ENCODE data around the gene FN3KRP. TPM values are rescaled to one million over a fixed set of nuclear protein-coding genes. Genes with fewer than 3 reads are reported as not detected.
A peak's percentile ranks its signal among the peaks of the same experiment; 100 is the strongest.

The FN3KRP gene
- polyA plus RNA-seq, 3 donors, result 16.5 to 24.8 (median 23.2) TPM

- Histone ChIP-seq H3K36me3 (replicated peaks in 1 of 2; ENCODE audit: control insufficient read depth in 1 of 2, insufficient read depth in 2 of 2, low read length in 2 of 2) (peaks cover 16 to 40% of the 10 kb centered on the region in 2 donors), H4K20me1 (ENCODE audit: insufficient read depth, low read length) (no peaks in the 10 kb centered on the region), H3K4me3 (replicated peaks in 1 of 3; ENCODE audit: low read depth in 2 of 3, low read length in 3 of 3) (no peak overlapping the region), H3K4me1 (ENCODE audit: control insufficient read depth in 1 of 2, insufficient read depth in 2 of 2, low read length in 2 of 2) (no peaks in the 10 kb centered on the region), H3K27ac (ENCODE audit: low read depth in 1 of 2, low read length in 2 of 2) (no peak overlapping the region), H3K79me2 (ENCODE audit: insufficient read depth, low read length) (no peaks in the 10 kb centered on the region), H3K9ac (ENCODE audit: insufficient read depth, low read length, poor library complexity, severe bottlenecking) (no peak overlapping the region), H3K9me3 (replicated peaks in 1 of 2; ENCODE audit: control insufficient read depth in 1 of 2, insufficient read depth in 1 of 2, low read length in 2 of 2) (peaks cover 18 to 27% of the 10 kb centered on the region in 2 donors), H3K4me2 (replicated peaks; ENCODE audit: extremely low read depth, low read length, poor library complexity, severe bottlenecking) (no peak overlapping the region), H2AFZ (ENCODE audit: insufficient read depth, low read depth, low read length, poor library complexity, severe bottlenecking) (no peak overlapping the region), H3K27me3 (ENCODE audit: control insufficient read depth in 2 of 2, insufficient read depth in 2 of 2, low read length in 2 of 2) (peaks cover 0 to 4% of the 10 kb centered on the region in 2 donors)
- WGBS (ENCODE audit: insufficient coverage), result 88% methylated on average over 48 of the region's 48 CpGs
- no peak for DNase-seq
- Mint-ChIP-seq H3K27ac (peak overlapping the region in 1 of 7 donors; percentile 59), H3K9me3 (peaks cover 12 to 22% (median 21%) of the 10 kb centered on the region in 7 donors), H3K27me3 (ENCODE audit: low read depth in 3 of 3) (peaks cover 5 to 8% (median 5%) of the 10 kb centered on the region in 3 donors), H3K4me3 (no peak overlapping the region), H3K4me1 (no peaks in the 10 kb centered on the region), H3K36me3 (peaks cover 37 to 58% of the 10 kb centered on the region in 2 donors)
- intact Hi-C loops (cut with micrococcal nuclease), result no loop called here
- TF ChIP-seq, protein P1, sequence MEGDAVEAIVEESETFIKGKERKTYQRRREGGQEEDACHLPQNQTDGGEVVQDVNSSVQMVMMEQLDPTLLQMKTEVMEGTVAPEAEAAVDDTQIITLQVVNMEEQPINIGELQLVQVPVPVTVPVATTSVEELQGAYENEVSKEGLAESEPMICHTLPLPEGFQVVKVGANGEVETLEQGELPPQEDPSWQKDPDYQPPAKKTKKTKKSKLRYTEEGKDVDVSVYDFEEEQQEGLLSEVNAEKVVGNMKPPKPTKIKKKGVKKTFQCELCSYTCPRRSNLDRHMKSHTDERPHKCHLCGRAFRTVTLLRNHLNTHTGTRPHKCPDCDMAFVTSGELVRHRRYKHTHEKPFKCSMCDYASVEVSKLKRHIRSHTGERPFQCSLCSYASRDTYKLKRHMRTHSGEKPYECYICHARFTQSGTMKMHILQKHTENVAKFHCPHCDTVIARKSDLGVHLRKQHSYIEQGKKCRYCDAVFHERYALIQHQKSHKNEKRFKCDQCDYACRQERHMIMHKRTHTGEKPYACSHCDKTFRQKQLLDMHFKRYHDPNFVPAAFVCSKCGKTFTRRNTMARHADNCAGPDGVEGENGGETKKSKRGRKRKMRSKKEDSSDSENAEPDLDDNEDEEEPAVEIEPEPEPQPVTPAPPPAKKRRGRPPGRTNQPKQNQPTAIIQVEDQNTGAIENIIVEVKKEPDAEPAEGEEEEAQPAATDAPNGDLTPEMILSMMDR (IDR thresholded peaks at IDR 0.05), result no peak
These were observed 13.2 kb downstream of the FN3KRP start for GRCh38 chr17:82729479-82730260.

DNA sequence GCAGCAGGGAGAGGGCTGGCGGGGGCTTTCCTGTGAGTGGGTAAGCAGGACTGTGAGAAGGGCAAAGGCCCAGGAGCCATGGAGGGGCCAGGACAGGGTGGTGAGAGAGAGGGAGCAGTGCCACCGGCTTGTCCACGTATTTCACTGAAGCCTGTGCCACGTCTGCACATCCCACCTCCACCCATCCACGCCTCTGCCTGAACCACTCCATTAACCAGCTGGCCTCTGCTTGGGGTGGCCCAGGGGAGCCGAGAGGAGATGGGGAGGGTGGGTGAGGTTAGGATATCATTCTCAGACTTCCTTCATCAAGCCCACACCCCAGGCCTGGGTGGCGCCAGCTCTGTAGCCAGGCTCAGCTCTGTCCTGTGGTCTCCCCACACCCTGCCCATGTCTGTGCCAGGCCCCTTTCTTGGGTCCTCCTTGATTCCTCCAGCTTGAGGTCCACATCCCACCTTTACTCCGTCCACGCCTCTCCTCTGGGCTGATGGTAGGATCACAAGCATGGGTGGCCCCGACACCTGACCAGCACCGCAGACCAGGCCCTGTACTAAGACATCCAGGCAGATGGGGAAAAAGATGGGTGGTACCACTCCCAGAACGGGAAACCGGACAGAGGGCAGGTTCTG, 15.7 kb downstream of the FN3KRP start:
- H4K20me1 ChIP-seq (ENCODE audit: insufficient read depth, low read length), result no peaks in the 10 kb centered on the region
- peaks cover 18 to 27% of the 10 kb centered on the region in 2 donors for H3K9me3 ChIP-seq (replicated peaks in 1 of 2; ENCODE audit: control insufficient read depth in 1 of 2, insufficient read depth in 1 of 2, low read length in 2 of 2)
- no peak overlapping the region for H3K4me3 ChIP-seq (replicated peaks in 1 of 3; ENCODE audit: low read depth in 2 of 3, low read length in 3 of 3)
- Mint-ChIP-seq H3K9me3 (peaks cover 12 to 25% (median 21%) of the 10 kb centered on the region in 7 donors), H3K36me3 (peaks cover 25 to 44% of the 10 kb centered on the region in 2 donors), H3K4me3 (no peak overlapping the region), H3K4me1 (peaks cover 7% of the 10 kb centered on the region), H3K27ac (no peak overlapping the region), H3K27me3 (ENCODE audit: low read depth in 3 of 3) (peaks cover 11 to 22% (median 22%) of the 10 kb centered on the region in 3 donors)
- intact Hi-C loops (cut with micrococcal nuclease), result no loop called here
- peaks cover 4 to 28% of the 10 kb centered on the region in 2 donors for H3K36me3 ChIP-seq (replicated peaks in 1 of 2; ENCODE audit: control insufficient read depth in 1 of 2, insufficient read depth in 2 of 2, low read length in 2 of 2)
- H3K27me3 ChIP-seq (ENCODE audit: control insufficient read depth in 2 of 2, insufficient read depth in 2 of 2, low read length in 2 of 2), result peaks cover 0 to 12% of the 10 kb centered on the region in 2 donors
- no peak overlapping the region for H3K9ac ChIP-seq (ENCODE audit: insufficient read depth, low read length, poor library complexity, severe bottlenecking)
- WGBS (ENCODE audit: insufficient coverage), result 94% methylated on average over 6 of the region's 13 CpGs
- TF ChIP-seq, protein P1 (IDR thresholded peaks at IDR 0.05), result no peak
- no peaks in the 10 kb centered on the region for H3K79me2 ChIP-seq (ENCODE audit: insufficient read depth, low read length)
- no peak overlapping the region for H2AFZ ChIP-seq (ENCODE audit: insufficient read depth, low read depth, low read length, poor library complexity, severe bottlenecking)
- peaks cover 2 to 11% of the 10 kb centered on the region in 2 donors for H3K4me1 ChIP-seq (ENCODE audit: control insufficient read depth in 1 of 2, insufficient read depth in 2 of 2, low read length in 2 of 2)
- no peak for DNase-seq
- H3K27ac ChIP-seq (ENCODE audit: low read depth in 1 of 2, low read length in 2 of 2), result no peak overlapping the region
- H3K4me2 ChIP-seq (replicated peaks; ENCODE audit: extremely low read depth, low read length, poor library complexity, severe bottlenecking), result no peak overlapping the region

Measured in CD14-positive monocyte (primary cell).